ENCODE results near the gene FCN1. TPM values are rescaled to one million over a fixed set of nuclear protein-coding genes. Genes with fewer than 3 reads are reported as not detected.

The FCN1 gene
- total and polyA plus RNA-seq, 3 donors from 2014 or later, result 0.19 to 8.0 TPM; not detected in 1

DNA sequence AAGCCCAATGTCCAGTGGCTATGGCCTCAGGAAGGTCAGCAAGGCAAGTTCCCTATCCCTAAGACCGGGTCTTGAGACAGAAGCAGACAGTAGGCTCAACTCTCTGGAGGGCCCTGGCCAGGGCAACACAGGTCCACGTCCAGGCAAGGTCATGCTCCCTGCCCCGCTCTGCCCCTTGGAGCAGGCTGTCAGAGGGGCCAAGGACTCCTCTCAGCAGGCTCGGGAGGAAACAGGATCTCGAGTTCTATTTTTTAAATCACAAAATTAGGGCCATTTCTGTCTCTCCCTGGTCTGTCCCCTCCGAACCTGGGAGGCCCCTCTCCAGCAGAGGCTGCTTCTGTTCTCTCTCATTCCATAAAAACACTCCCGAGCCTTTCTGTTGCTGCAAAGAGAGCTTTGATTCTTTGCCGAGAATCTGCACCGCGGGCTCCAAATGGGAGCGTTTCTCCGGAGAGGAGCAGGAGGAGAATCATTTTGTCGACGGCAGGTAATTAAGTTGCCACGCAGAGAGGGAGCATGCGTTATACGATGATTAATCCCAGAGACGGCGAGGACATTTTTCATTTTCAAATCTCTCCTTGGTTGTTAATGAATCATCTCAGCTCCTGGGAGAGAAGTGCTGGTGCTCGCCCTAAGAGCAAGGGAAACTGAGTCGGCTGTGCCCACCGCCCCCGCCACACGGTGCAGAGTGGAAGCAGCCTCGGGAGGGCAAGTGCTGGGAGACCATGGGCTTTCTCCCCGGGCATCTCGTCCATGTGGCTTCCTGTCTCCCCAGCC, 24.5 kb upstream of the FCN1 start:
- H3K27me3 ChIP-seq, result no peaks in the 10 kb centered on the region
- 42 to 52% methylated on average over 27 of the region's 27 CpGs for WGBS, 2 donors
- intact Hi-C loops (cut with DNase I; ENCODE audit: low total_unique reads), result no loop called here
- no peaks in the 10 kb centered on the region for H3K9me3 ChIP-seq
- H3K4me1 ChIP-seq, result peaks cover 13% of the 10 kb centered on the region
- H3K4me3 ChIP-seq, result no peak overlapping the region
- no peak for DNase-seq
- H3K27ac ChIP-seq, result no peak overlapping the region
- TF ChIP-seq CTCF (IDR thresholded peaks at IDR 0.05) (no peak), POLR2A (IDR thresholded peaks at IDR 0.05) (no peak)
- no peaks in the 10 kb centered on the region for H3K36me3 ChIP-seq (ENCODE audit: low read depth, missing control alignments)

DNA sequence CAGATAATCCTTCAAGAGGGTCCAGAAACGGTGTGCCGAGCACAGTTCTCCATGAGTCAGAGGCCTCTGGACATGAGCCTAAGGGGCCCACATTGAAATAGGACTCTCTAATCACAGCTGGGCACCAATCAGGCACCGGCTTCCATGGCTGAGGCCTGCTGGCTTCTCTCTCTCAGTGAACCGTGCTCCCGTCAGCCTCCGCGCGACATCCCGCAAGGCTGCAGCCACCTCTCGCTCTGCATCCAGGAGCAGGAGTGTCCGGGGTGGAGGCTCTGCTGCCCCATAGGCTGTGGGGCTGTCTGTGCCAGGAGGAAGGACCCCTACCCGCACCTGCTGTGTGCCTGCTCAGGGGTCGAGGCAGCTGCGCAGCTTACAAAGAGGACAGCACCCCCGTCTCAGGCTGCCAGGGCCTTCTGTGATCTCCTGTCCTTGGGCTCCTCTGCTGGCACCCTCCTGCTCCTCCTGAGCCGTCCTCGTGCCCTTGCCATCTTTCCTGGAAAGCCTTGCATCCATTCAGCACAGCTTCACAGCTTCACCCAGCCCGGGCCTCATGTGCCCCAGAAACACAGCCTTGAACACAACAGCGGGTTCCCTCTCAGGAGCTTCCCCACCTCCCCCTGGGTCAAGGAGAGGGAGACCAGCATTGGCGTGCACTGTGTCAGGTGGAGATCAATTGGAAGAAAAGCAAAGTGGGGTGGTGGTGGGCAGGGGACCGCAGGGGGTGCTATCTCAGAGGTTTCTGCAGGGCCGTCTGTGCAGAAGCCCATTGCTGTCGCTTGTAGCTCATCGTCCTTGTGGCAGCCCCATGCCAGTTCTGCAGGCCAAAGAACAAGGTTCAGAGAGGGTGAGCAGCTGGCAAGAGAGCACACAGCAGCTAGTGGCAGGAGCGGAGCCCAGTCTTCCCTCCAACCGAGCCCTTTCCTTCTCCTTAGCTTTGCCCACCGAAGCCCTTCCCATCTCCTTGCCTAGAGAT, 22.8 kb upstream of the FCN1 start:
- Histone ChIP-seq H3K27ac (no peak overlapping the region), H3K4me1 (peaks cover 13% of the 10 kb centered on the region), H3K9me3 (no peaks in the 10 kb centered on the region), H3K27me3 (no peaks in the 10 kb centered on the region), H3K4me3 (no peak overlapping the region), H3K36me3 (ENCODE audit: low read depth, missing control alignments) (no peaks in the 10 kb centered on the region)
- TF ChIP-seq CTCF (IDR thresholded peaks at IDR 0.05), result no peak
- intact Hi-C loops (cut with DNase I; ENCODE audit: low total_unique reads), result no loop called here
- no peak for DNase-seq
- 93 to 96% methylated on average over 13 to 27 of the region's 27 CpGs for WGBS, 2 donors

GRCh38 chr9:134939836-134940235, 22.1 kb upstream of the FCN1 start:
- Histone ChIP-seq H3K9me3 (no peaks in the 10 kb centered on the region), H3K36me3 (ENCODE audit: low read depth, missing control alignments) (no peaks in the 10 kb centered on the region), H3K4me1 (peaks cover 13% of the 10 kb centered on the region), H3K27ac (no peak overlapping the region), H3K27me3 (no peaks in the 10 kb centered on the region), H3K4me3 (no peak overlapping the region)
- no peak for DNase-seq
- WGBS, 2 donors, result 83 to 89% methylated on average over 8 to 10 of the region's 11 CpGs
- TF ChIP-seq POLR2A (IDR thresholded peaks at IDR 0.05) (no peak), CTCF (IDR thresholded peaks at IDR 0.05) (no peak)
- intact Hi-C loops (cut with DNase I; ENCODE audit: low total_unique reads), result no loop called here

DNA sequence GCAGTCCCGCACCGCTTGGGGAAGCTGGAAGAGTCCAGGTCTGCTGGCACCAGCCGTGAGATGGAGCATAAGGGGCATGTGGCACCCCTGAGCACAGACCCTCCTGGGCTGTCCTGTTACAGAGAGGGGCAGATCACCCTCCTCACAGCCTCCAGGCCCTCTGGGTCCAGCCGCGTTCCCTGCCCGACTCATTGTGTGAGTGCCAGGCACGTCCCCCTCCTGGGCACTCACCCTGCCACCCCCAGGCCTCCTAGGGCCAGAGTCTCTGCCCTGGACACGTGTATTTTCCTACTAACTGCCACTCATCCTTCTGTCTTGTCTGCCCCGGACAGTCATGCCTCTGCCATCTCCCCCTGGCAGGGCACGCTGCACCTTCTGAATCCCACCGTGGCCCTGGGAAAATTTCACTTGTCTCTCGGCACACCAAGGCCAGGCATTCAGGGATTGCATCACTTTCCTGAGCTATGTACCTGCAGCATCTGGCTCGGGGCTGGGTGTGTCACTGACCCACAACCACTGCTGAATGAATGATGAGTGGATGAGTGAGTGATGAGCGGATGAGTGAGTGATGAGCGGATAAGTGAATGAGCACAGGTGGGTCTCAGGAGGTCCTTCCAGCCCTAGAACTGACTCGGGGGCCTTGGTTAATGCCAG, 21.5 kb upstream of the FCN1 start:
- DNase-seq, result no peak
- H3K4me3 ChIP-seq, result no peak overlapping the region
- H3K27me3 ChIP-seq, result no peaks in the 10 kb centered on the region
- no peak for TF ChIP-seq CTCF (IDR thresholded peaks at IDR 0.05)
- no peak for TF ChIP-seq POLR2A (IDR thresholded peaks at IDR 0.05)
- H3K27ac ChIP-seq, result no peak overlapping the region
- H3K9me3 ChIP-seq, result no peaks in the 10 kb centered on the region
- intact Hi-C loops (cut with DNase I; ENCODE audit: low total_unique reads), result no loop called here
- peaks cover 13% of the 10 kb centered on the region for H3K4me1 ChIP-seq
- no peaks in the 10 kb centered on the region for H3K36me3 ChIP-seq (ENCODE audit: low read depth, missing control alignments)
- 92 to 96% methylated on average over 13 to 16 of the region's 16 CpGs for WGBS, 2 donors

Measured in testis (tissue), 3 donors.